RWPE1 (cell line): ENCODE results near the gene MCFD2.
A peak's percentile ranks its signal among the peaks of the same experiment; 100 is the strongest.

ENCODE experiments used
- CTCF ChIA-PET: fragments of 350-600 bp; sonication (Branson Sonifier 250); formaldehyde crosslinking; extraction: SDS; loops from one replicate; lab custom pipeline; 2021; lab: Yijun Ruan, JAX
- POLR2A ChIA-PET: fragments of 400-600 bp; formaldehyde crosslinking; extraction: SDS; loops from one replicate; lab custom pipeline; 2020; ENCODE audit warnings: antibody characterized with exemption; ENCODE audit not compliant: low non-redundant PET; lab: Yijun Ruan, JAX
- DNase-seq: peaks from one replicate; pipeline ENCODE4 v3.0.0; 2012; ENCODE audit warnings: low spot score
- H3K27ac ChIP-seq: fragments of 450-650 bp; 2 replicates; pipeline ENCODE4 v1.5.1; 2017
- TF ChIP-seq, protein P1 (sequence below): fragments of 450-650 bp; conservative IDR thresholded peaks from 2 replicates; pipeline ENCODE4 v1.5.1; 2017; ENCODE audit warnings: low read depth, mild to moderate bottlenecking

Gene MCFD2

GRCh38 chr2:46855805-46856204, 59.8 kb downstream of the MCFD2 start:
- POLR2A ChIA-PET, result no interaction called here
- DNase-seq, result peak; percentile 86
- H3K27ac ChIP-seq, result peak overlapping the region; percentile 96
- TF ChIP-seq, protein P1, sequence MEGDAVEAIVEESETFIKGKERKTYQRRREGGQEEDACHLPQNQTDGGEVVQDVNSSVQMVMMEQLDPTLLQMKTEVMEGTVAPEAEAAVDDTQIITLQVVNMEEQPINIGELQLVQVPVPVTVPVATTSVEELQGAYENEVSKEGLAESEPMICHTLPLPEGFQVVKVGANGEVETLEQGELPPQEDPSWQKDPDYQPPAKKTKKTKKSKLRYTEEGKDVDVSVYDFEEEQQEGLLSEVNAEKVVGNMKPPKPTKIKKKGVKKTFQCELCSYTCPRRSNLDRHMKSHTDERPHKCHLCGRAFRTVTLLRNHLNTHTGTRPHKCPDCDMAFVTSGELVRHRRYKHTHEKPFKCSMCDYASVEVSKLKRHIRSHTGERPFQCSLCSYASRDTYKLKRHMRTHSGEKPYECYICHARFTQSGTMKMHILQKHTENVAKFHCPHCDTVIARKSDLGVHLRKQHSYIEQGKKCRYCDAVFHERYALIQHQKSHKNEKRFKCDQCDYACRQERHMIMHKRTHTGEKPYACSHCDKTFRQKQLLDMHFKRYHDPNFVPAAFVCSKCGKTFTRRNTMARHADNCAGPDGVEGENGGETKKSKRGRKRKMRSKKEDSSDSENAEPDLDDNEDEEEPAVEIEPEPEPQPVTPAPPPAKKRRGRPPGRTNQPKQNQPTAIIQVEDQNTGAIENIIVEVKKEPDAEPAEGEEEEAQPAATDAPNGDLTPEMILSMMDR, result no peak
- CTCF ChIA-PET, result interaction anchor here (0.5 to 0.6 kb wide), 2 partner anchors 52 to 468 kb away, joined by 3 read pairs; no protein-coding TSS in a partner anchor

DNA sequence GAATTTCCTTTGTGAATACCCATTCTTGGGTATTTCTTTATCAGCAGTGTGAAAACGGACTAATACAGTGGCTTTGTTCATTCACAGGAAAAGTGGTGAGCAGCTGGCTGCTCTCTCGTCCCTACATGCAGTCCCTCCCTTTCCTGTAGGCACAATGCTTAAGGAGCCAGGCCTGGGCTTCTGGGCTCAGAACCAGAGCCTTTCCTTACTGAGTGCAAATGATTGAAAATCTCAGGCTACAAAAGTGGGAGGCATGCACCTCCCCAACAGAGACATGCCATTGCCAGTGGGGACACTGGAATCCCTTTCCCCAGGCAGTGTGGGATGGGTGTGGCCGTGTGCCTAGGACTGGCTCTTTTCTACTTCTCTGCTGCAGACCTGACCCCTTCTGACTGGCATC, 61.3 kb downstream of the MCFD2 start:
- TF ChIP-seq, protein P1, result no peak
- peak overlapping the region; percentile 96 for H3K27ac ChIP-seq
- no peak for DNase-seq
- POLR2A ChIA-PET, result no interaction called here
- CTCF ChIA-PET, result no interaction called here

- POLR2A ChIA-PET, result no interaction called here
- DNase-seq, result no peak
- TF ChIP-seq, protein P1, result no peak
- H3K27ac ChIP-seq, result no peak overlapping the region; the same call in 1 of the 2 replicates
- CTCF ChIA-PET, result interaction anchor here (0.6 to 0.7 kb wide), 2 partner anchors 22 to 915 kb away, joined by 5 read pairs; no protein-coding TSS in a partner anchor
Observed at GRCh38 chr2:46852598-46852997, 63.0 kb downstream of the MCFD2 start.

DNA sequence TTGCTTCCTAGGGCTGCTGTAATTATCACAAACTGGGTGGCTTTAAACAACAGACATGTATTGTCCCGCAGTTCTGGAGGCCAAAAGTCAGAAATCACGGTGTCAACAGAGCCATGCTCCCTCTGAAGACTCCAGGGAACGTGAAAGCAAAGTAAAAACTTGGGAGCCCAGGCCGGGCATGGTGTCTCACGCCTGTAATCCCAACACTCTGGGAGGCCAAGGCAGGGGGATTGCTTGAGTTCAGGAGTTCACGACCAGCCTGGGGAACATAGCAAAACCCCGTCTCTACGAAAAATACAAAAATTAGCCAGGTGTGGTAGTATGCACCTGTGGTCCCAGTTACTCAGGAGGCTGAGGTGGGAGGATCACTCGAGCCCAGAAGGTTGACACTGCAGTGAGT, 63.5 kb downstream of the MCFD2 start:
- TF ChIP-seq, protein P1, result no peak
- CTCF ChIA-PET, result interaction anchor here (0.6 kb wide), 1 partner anchor 22 kb away, joined by 5 read pairs; no protein-coding TSS in a partner anchor
- DNase-seq, result no peak
- H3K27ac ChIP-seq, result peak overlapping the region; percentile 40; the same call in 1 of the 2 replicates
- POLR2A ChIA-PET, result no interaction called here
